Sigmoid colon (tissue), 7 donors: ENCODE results near the gene WDFY4. TPM values are rescaled to one million over a fixed set of nuclear protein-coding genes. Genes with fewer than 3 reads are reported as not detected.

Source experiments
- DNase-seq: peaks from one replicate; pipeline ENCODE4 v3.0.0-alpha.2; 2019
- H3K27ac ChIP-seq, 4 donors: fragments of 200-600 bp; sonication (generic); one replicate each; pipeline ENCODE4 v1.5.1; 2016 to 2019; ENCODE audit warnings: mild to moderate bottlenecking in 1 of 4
- H3K27me3 ChIP-seq, 3 donors: fragments of 200-600 bp; sonication (generic); one replicate each; pipeline ENCODE4 v1.5.1; 2019; ENCODE audit warnings: mild to moderate bottlenecking in 1 of 3
- H3K36me3 ChIP-seq, 4 donors: fragments of 200-600 bp; sonication (generic); one replicate each; pipeline ENCODE4 v1.5.1; 2016 to 2019
- H3K4me1 ChIP-seq, 4 donors: fragments of 200-600 bp; sonication (generic); one replicate each; pipeline ENCODE4 v1.5.1; 2017 to 2019
- H3K4me3 ChIP-seq, 4 donors: fragments of 200-600 bp; sonication (generic); one replicate each; pipeline ENCODE4 v1.5.1; 2017 to 2019; ENCODE audit warnings: mild to moderate bottlenecking in 2 of 4, moderate library complexity in 1 of 4
- H3K9me3 ChIP-seq, 4 donors: fragments of 200-600 bp in 3 of 4; sonication (generic) in 3 of 4; one replicate each; pipeline versions ENCODE4 v1.5.1 to v1.6.1; 2013 to 2019
- CTCF ChIP-seq, 4 experiments: fragments of 450-650 bp in 3 of 4; fragments of 200-600 bp in 1 of 4; IDR thresholded peaks; one replicate each; pipeline ENCODE4 v1.5.1; 2016 to 2019; ENCODE audit warnings: antibody characterized with exemption in 4 of 4, mild to moderate bottlenecking in 3 of 4, moderate library complexity in 2 of 4
- EP300 ChIP-seq, 4 donors: sonication (generic); formaldehyde crosslinking; IDR thresholded peaks; one replicate each; pipeline ENCODE4 v1.6.1; 2017; ENCODE audit warnings: antibody characterized with exemption in 4 of 4
- POLR2A ChIP-seq, 2 donors: fragments of 450-650 bp; IDR thresholded peaks; one replicate each; pipeline ENCODE4 v1.6.1; 2016; ENCODE audit warnings: antibody characterized with exemption in 2 of 2, mild to moderate bottlenecking in 2 of 2, moderate library complexity in 2 of 2
- POLR2AphosphoS5 ChIP-seq, 4 donors: sonication (generic); formaldehyde crosslinking; IDR thresholded peaks; one replicate each; pipeline ENCODE4 v1.6.1; 2017; ENCODE audit warnings: antibody characterized with exemption in 4 of 4
- WGBS, 2 donors: extraction: QIAGEN DNeasy Blood & Tissue Kit; methylation state at CpG; one replicate each; pipeline ENCODE4 v1.1.7; 2013; 5-methylcytosine and 5-hydroxymethylcytosine counted together
- intact Hi-C: fragments of 100-400 bp; cut with DNase I; formaldehyde crosslinking; loops from one replicate; pipeline ENCODE4 v1.15.1; 2023
- polyA plus RNA-seq, 3 donors: library from polyadenylated mRNA; stranded (reverse); fragments of 200-250 nt; gene quantifications; one replicate each; pipeline ENCODE4 v1.2.3, GENCODE V29; 2013
- total RNA-seq, 4 donors: library from RNA; depleted of rRNA; stranded (reverse); fragments of >200 nt; gene quantifications; one replicate each; pipeline ENCODE4 v1.1.0, GENCODE V29; 2016
- donor health status: healthy with polysubstance abuse.
- donor health status: Bipolar disorder and iron deficiency.
- donor health status: healthy.

WDFY4 gene
- total and polyA plus RNA-seq, 7 donors, result 0.60 to 18.6 (median 2.5) TPM

DNA sequence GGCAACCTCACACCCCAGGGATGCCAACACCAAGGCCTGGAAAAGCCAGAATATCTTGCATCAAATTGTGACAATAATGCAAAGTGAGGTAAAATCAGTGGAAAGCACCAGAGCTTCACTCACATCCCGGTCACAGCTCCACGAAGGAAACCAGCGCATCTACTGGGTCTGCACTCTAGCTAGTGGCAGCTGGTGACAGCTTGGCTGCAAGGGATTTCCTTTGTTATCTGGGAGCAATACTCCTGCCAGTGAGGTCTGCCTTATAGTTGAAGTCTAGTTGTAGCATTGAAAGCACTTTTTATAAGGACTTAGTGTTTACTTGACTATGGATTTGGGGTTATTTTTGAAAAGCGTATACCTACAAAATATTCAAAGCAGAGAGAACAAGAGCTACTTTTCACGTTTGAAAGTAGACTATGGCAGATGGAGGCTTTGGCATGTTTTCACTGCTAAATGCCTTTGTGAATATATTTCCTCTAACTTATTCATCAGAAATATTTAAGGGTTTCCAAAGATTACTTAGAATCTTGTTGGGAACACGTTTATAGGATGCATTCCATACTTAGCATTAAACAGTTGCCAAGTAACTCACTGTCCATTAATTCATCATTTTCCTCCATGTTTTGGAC, 26.1 kb downstream of the WDFY4 start:
- no peak for DNase-seq
- Histone ChIP-seq H3K27ac (no peak overlapping the region), H3K27me3 (no peaks in the 10 kb centered on the region), H3K4me1 (peaks cover 0 to 17% (median 5%) of the 10 kb centered on the region in 4 donors), H3K4me3 (no peak overlapping the region), H3K36me3 (no peaks in the 10 kb centered on the region), H3K9me3 (peaks cover 0 to 1% (median 0%) of the 10 kb centered on the region in 4 donors)
- WGBS, 2 donors, result 81 to 84% methylated on average over 6 of the region's 6 CpGs
- TF ChIP-seq CTCF (IDR thresholded peaks at IDR 0.05) (no peak), POLR2AphosphoS5 (IDR thresholded peaks at IDR 0.05) (no peak), EP300 (IDR thresholded peaks at IDR 0.05) (no peak), POLR2A (IDR thresholded peaks at IDR 0.05) (no peak)
- intact Hi-C loops, result no loop called here

GRCh38 chr10:48711830-48712229, 27.2 kb downstream of the WDFY4 start:
- H3K9me3 ChIP-seq, result peaks cover 0 to 1% (median 0%) of the 10 kb centered on the region in 4 donors
- TF ChIP-seq POLR2A (IDR thresholded peaks at IDR 0.05), result no peak
- no peak for TF ChIP-seq CTCF (IDR thresholded peaks at IDR 0.05)
- no peak for TF ChIP-seq POLR2AphosphoS5 (IDR thresholded peaks at IDR 0.05)
- WGBS, 2 donors, result 85 to 92% methylated on average over 3 of the region's 3 CpGs
- no peak overlapping the region for H3K4me3 ChIP-seq
- H3K27me3 ChIP-seq, result no peaks in the 10 kb centered on the region
- intact Hi-C loops, result no loop called here
- H3K4me1 ChIP-seq, result peaks cover 0 to 17% (median 5%) of the 10 kb centered on the region in 4 donors
- no peaks in the 10 kb centered on the region for H3K36me3 ChIP-seq
- no peak overlapping the region for H3K27ac ChIP-seq
- no peak for DNase-seq

GRCh38 chr10:48714088-48714487, 29.4 kb downstream of the WDFY4 start:
- Histone ChIP-seq H3K27ac (no peak overlapping the region), H3K36me3 (no peaks in the 10 kb centered on the region), H3K9me3 (peaks cover 0 to 1% (median 0%) of the 10 kb centered on the region in 4 donors), H3K4me1 (no peaks in the 10 kb centered on the region), H3K4me3 (no peak overlapping the region), H3K27me3 (no peaks in the 10 kb centered on the region)
- intact Hi-C loops, result no loop called here
- no peak for DNase-seq
- TF ChIP-seq POLR2AphosphoS5 (IDR thresholded peaks at IDR 0.05), result no peak
- TF ChIP-seq EP300 (IDR thresholded peaks at IDR 0.05), result no peak
- no peak for TF ChIP-seq POLR2A (IDR thresholded peaks at IDR 0.05)
- no peak for TF ChIP-seq CTCF (IDR thresholded peaks at IDR 0.05)

GRCh38 chr10:48716416-48716815, 31.7 kb downstream of the WDFY4 start:
- no peak for DNase-seq

More at GRCh38 chr10:48716416-48716815, 31.7 kb downstream of the WDFY4 start:
- H3K27ac ChIP-seq, result no peak overlapping the region
- no peaks in the 10 kb centered on the region for H3K36me3 ChIP-seq
- no peak for TF ChIP-seq EP300 (IDR thresholded peaks at IDR 0.05)
- no peak for TF ChIP-seq CTCF (IDR thresholded peaks at IDR 0.05)
- no peak for TF ChIP-seq POLR2A (IDR thresholded peaks at IDR 0.05)
- no peak for TF ChIP-seq POLR2AphosphoS5 (IDR thresholded peaks at IDR 0.05)
- no peaks in the 10 kb centered on the region for H3K4me1 ChIP-seq
- peaks cover 0 to 1% (median 0%) of the 10 kb centered on the region in 4 donors for H3K9me3 ChIP-seq
- H3K27me3 ChIP-seq, result no peaks in the 10 kb centered on the region
- 76 to 79% methylated on average over 4 of the region's 4 CpGs for WGBS, 2 donors
- intact Hi-C loops, result no loop called here
- no peak overlapping the region for H3K4me3 ChIP-seq
